DOHH2 (cell line): ENCODE measurements around the gene SLC22A2.

ENCODE experiments used
- EZH2phosphoT487 ChIP-seq: fragments of 200-600 bp; sonication (generic); IDR thresholded peaks from 2 replicates; pipeline ENCODE4 v1.6.1; 2017; ENCODE audit warnings: borderline replicate concordance, mild to moderate bottlenecking, antibody characterized with exemption, low read length, moderate library complexity, mixed read lengths
- TF ChIP-seq, protein P1 (sequence below): fragments of 200-600 bp; sonication (generic); IDR thresholded peaks from one replicate; pipeline ENCODE4 v1.5.1; 2014; ENCODE audit warnings: antibody characterized with exemption, mild to moderate bottlenecking, low read depth, low read length; ENCODE audit not compliant: poor library complexity, severe bottlenecking

DNA sequence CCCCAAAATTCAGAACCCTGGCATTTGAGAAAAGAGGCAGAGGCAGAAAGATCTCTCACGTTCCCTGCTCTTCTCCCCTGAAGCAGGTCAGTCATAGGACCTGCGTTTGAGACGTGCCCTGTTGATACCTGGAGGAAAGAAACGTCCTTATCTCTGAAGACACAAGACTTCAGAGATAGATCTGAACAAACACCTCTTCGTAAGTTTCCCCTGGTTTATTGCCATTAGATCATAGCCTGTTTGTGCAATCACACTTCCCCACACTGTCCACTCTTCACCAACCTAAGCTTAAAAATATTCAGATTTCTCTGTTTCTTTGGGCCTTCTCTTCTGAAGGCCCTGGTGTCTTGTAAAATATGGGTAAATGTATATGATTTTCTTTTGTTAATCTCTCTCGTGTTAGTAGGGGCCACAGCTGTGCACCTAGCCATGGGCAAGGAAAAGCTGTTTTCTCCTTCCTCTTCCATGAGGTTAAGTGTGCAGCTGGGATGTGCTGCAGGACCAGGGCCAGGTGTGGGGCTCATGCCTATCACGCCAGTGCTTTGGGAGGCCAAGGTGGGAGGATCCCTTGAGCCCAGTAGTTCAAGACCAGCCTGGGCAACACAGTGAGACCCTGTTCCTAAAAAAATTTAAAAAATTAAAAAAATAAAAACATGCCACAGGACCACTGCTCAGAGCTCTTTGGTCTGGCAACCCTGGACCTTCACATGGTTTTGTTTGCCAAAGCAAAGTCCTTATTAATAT, 4.7 kb upstream of the SLC22A2 start:
- TF ChIP-seq, protein P1, sequence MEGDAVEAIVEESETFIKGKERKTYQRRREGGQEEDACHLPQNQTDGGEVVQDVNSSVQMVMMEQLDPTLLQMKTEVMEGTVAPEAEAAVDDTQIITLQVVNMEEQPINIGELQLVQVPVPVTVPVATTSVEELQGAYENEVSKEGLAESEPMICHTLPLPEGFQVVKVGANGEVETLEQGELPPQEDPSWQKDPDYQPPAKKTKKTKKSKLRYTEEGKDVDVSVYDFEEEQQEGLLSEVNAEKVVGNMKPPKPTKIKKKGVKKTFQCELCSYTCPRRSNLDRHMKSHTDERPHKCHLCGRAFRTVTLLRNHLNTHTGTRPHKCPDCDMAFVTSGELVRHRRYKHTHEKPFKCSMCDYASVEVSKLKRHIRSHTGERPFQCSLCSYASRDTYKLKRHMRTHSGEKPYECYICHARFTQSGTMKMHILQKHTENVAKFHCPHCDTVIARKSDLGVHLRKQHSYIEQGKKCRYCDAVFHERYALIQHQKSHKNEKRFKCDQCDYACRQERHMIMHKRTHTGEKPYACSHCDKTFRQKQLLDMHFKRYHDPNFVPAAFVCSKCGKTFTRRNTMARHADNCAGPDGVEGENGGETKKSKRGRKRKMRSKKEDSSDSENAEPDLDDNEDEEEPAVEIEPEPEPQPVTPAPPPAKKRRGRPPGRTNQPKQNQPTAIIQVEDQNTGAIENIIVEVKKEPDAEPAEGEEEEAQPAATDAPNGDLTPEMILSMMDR: no peak
- no peak for TF ChIP-seq EZH2phosphoT487
